ENCODE data around the gene NIPAL1. TPM values are rescaled to one million over a fixed set of nuclear protein-coding genes. Genes with fewer than 3 reads are reported as not detected.

The NIPAL1 gene
- polyA plus RNA-seq, 3 donors: 0.13 to 0.22 TPM; not detected in 1

- H3K9me3 Mint-ChIP-seq: peaks cover 0 to 3% (median 0%) of the 10 kb centered on the region in 7 donors
- no peak overlapping the region for H3K4me3 Mint-ChIP-seq
- no peaks in the 10 kb centered on the region for H4K20me1 ChIP-seq (ENCODE audit: insufficient read depth, low read length)
- no peak overlapping the region for H3K27ac Mint-ChIP-seq
- no peak for DNase-seq
- no peak for TF ChIP-seq CTCF (IDR thresholded peaks at IDR 0.05)
- no peak overlapping the region for H2AFZ ChIP-seq (ENCODE audit: insufficient read depth, low read depth, low read length, poor library complexity, severe bottlenecking)
- peaks cover 10 to 11% of the 10 kb centered on the region in 2 donors for H3K4me1 ChIP-seq (ENCODE audit: control insufficient read depth in 1 of 2, insufficient read depth in 2 of 2, low read length in 2 of 2)
- peaks cover 19% of the 10 kb centered on the region for H3K4me1 Mint-ChIP-seq
- no peak overlapping the region for H3K4me3 ChIP-seq (replicated peaks in 1 of 3; ENCODE audit: low read depth in 2 of 3, low read length in 3 of 3)
- no peaks in the 10 kb centered on the region for H3K36me3 ChIP-seq (replicated peaks in 1 of 2; ENCODE audit: control insufficient read depth in 1 of 2, insufficient read depth in 2 of 2, low read length in 2 of 2)
- no peaks in the 10 kb centered on the region for H3K9me3 ChIP-seq (replicated peaks in 1 of 2; ENCODE audit: control insufficient read depth in 1 of 2, insufficient read depth in 1 of 2, low read length in 2 of 2)
- intact Hi-C loops (cut with micrococcal nuclease): no loop called here
- H3K27me3 Mint-ChIP-seq (ENCODE audit: low read depth in 3 of 3): peaks cover 0 to under 1% (median 0%) of the 10 kb centered on the region in 3 donors
- no peak overlapping the region for H3K27ac ChIP-seq (ENCODE audit: low read depth in 1 of 2, low read length in 2 of 2)
- H3K9ac ChIP-seq (ENCODE audit: insufficient read depth, low read length, poor library complexity, severe bottlenecking): no peak overlapping the region
- no peaks in the 10 kb centered on the region for H3K27me3 ChIP-seq (ENCODE audit: control insufficient read depth in 2 of 2, insufficient read depth in 2 of 2, low read length in 2 of 2)
- 100% methylated on average over 2 of the region's 3 CpGs for WGBS (ENCODE audit: insufficient coverage)
- peaks cover 0 to 1% of the 10 kb centered on the region in 2 donors for H3K36me3 Mint-ChIP-seq
- no peaks in the 10 kb centered on the region for H3K79me2 ChIP-seq (ENCODE audit: insufficient read depth, low read length)
- no peak overlapping the region for H3K4me2 ChIP-seq (replicated peaks; ENCODE audit: extremely low read depth, low read length, poor library complexity, severe bottlenecking)
Observed at GRCh38 chr4:48071191-48071590, 54.6 kb downstream of the NIPAL1 start.

- no peak overlapping the region for H3K4me3 Mint-ChIP-seq
- Histone ChIP-seq H3K36me3 (replicated peaks in 1 of 2; ENCODE audit: control insufficient read depth in 1 of 2, insufficient read depth in 2 of 2, low read length in 2 of 2) (no peaks in the 10 kb centered on the region), H3K9me3 (replicated peaks in 1 of 2; ENCODE audit: control insufficient read depth in 1 of 2, insufficient read depth in 1 of 2, low read length in 2 of 2) (no peaks in the 10 kb centered on the region), H4K20me1 (ENCODE audit: insufficient read depth, low read length) (no peaks in the 10 kb centered on the region), H3K4me1 (ENCODE audit: control insufficient read depth in 1 of 2, insufficient read depth in 2 of 2, low read length in 2 of 2) (peaks cover 10 to 11% of the 10 kb centered on the region in 2 donors), H3K27me3 (ENCODE audit: control insufficient read depth in 2 of 2, insufficient read depth in 2 of 2, low read length in 2 of 2) (no peaks in the 10 kb centered on the region), H3K4me2 (replicated peaks; ENCODE audit: extremely low read depth, low read length, poor library complexity, severe bottlenecking) (peak overlapping the region; percentile 4), H3K27ac (ENCODE audit: low read depth in 1 of 2, low read length in 2 of 2) (no peak overlapping the region), H3K79me2 (ENCODE audit: insufficient read depth, low read length) (no peaks in the 10 kb centered on the region), H2AFZ (ENCODE audit: insufficient read depth, low read depth, low read length, poor library complexity, severe bottlenecking) (no peak overlapping the region), H3K4me3 (replicated peaks in 1 of 3; ENCODE audit: low read depth in 2 of 3, low read length in 3 of 3) (no peak overlapping the region), H3K9ac (ENCODE audit: insufficient read depth, low read length, poor library complexity, severe bottlenecking) (no peak overlapping the region)
- no peak for DNase-seq
- intact Hi-C loops (cut with micrococcal nuclease): no loop called here
- peaks cover 15% of the 10 kb centered on the region for H3K4me1 Mint-ChIP-seq
- WGBS (ENCODE audit: insufficient coverage): no CpG with 5 or more reads among the region's 3 CpGs
- H3K9me3 Mint-ChIP-seq: no peaks in the 10 kb centered on the region
- TF ChIP-seq CTCF (IDR thresholded peaks at IDR 0.05): no peak
- H3K36me3 Mint-ChIP-seq: peaks cover 0 to 1% of the 10 kb centered on the region in 2 donors
- peaks cover 0 to 2% (median 0%) of the 10 kb centered on the region in 3 donors for H3K27me3 Mint-ChIP-seq (ENCODE audit: low read depth in 3 of 3)
- H3K27ac Mint-ChIP-seq: no peak overlapping the region
Observed at GRCh38 chr4:48073567-48074103, 57.1 kb downstream of the NIPAL1 start.
